ENCODE results near the gene KLHL2. TPM values are rescaled to one million over a fixed set of nuclear protein-coding genes. Genes with fewer than 3 reads are reported as not detected.

Gene KLHL2
- total and polyA plus RNA-seq, 2 experiments from 2014 or later = 7.1 to 14.8 TPM

GRCh38 chr4:165367040-165367439 is 159.7 kb downstream of the KLHL2 start:
- no peaks in the 10 kb centered on the region for H3K79me2 ChIP-seq (replicated peaks; ENCODE audit: insufficient read depth)
- no peaks in the 10 kb centered on the region for H3K27me3 ChIP-seq (ENCODE audit: insufficient read depth)
- H2AFZ ChIP-seq = no peak overlapping the region
- H3F3A ChIP-seq (replicated peaks; ENCODE audit: low read depth) = no peaks in the 10 kb centered on the region
- Mint-ChIP-seq H3K27ac (no peak overlapping the region), H3K27me3 (ENCODE audit: insufficient read depth, low read depth, poor library complexity) (no peaks in the 10 kb centered on the region), H3K36me3 (ENCODE audit: low read depth) (no peaks in the 10 kb centered on the region), H3K4me3 (no peak overlapping the region), H3K4me1 (peaks cover 16% of the 10 kb centered on the region), H3K9me3 (no peaks in the 10 kb centered on the region)
- no peak overlapping the region for H3K27ac ChIP-seq (ENCODE audit: low read depth)
- ATAC-seq (no peak), DNase-seq (ENCODE audit: low spot score) (no peak)
- H3K36me3 ChIP-seq (ENCODE audit: insufficient read depth) = no peaks in the 10 kb centered on the region
- TF ChIP-seq REST (IDR thresholded peaks at IDR 0.05; ENCODE audit: unreplicated experiment) = no peak
- no peak for TF ChIP-seq STAT1 (IDR thresholded peaks at IDR 0.05; ENCODE audit: unreplicated experiment)
- TF ChIP-seq CREB1 (CRISPR knock-in tag; IDR thresholded peaks at IDR 0.05; ENCODE audit: low read depth) = no peak
- no peak for TF ChIP-seq ZNF331 (CRISPR knock-in tag; IDR thresholded peaks at IDR 0.05; ENCODE audit: low read depth)
- TF ChIP-seq NANOG (IDR thresholded peaks at IDR 0.05; ENCODE audit: borderline replicate concordance) = no peak
- no peak for TF ChIP-seq EZH2phosphoT487 (IDR thresholded peaks at IDR 0.05; ENCODE audit: unreplicated experiment)
- TF ChIP-seq CTCF (conservative IDR thresholded peaks at IDR 0.05; ENCODE audit: low read depth in 2 of 2) = no peak
- TF ChIP-seq ZNF114 (CRISPR knock-in tag; IDR thresholded peaks at IDR 0.05) = no peak
- TF ChIP-seq, protein P1, sequence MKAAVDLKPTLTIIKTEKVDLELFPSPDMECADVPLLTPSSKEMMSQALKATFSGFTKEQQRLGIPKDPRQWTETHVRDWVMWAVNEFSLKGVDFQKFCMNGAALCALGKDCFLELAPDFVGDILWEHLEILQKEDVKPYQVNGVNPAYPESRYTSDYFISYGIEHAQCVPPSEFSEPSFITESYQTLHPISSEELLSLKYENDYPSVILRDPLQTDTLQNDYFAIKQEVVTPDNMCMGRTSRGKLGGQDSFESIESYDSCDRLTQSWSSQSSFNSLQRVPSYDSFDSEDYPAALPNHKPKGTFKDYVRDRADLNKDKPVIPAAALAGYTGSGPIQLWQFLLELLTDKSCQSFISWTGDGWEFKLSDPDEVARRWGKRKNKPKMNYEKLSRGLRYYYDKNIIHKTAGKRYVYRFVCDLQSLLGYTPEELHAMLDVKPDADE (IDR thresholded peaks at IDR 0.05) = no peak
- TF ChIP-seq EZH2 (IDR thresholded peaks at IDR 0.05; ENCODE audit: low read depth, unreplicated experiment) = no peak
- TF ChIP-seq, protein P2, sequence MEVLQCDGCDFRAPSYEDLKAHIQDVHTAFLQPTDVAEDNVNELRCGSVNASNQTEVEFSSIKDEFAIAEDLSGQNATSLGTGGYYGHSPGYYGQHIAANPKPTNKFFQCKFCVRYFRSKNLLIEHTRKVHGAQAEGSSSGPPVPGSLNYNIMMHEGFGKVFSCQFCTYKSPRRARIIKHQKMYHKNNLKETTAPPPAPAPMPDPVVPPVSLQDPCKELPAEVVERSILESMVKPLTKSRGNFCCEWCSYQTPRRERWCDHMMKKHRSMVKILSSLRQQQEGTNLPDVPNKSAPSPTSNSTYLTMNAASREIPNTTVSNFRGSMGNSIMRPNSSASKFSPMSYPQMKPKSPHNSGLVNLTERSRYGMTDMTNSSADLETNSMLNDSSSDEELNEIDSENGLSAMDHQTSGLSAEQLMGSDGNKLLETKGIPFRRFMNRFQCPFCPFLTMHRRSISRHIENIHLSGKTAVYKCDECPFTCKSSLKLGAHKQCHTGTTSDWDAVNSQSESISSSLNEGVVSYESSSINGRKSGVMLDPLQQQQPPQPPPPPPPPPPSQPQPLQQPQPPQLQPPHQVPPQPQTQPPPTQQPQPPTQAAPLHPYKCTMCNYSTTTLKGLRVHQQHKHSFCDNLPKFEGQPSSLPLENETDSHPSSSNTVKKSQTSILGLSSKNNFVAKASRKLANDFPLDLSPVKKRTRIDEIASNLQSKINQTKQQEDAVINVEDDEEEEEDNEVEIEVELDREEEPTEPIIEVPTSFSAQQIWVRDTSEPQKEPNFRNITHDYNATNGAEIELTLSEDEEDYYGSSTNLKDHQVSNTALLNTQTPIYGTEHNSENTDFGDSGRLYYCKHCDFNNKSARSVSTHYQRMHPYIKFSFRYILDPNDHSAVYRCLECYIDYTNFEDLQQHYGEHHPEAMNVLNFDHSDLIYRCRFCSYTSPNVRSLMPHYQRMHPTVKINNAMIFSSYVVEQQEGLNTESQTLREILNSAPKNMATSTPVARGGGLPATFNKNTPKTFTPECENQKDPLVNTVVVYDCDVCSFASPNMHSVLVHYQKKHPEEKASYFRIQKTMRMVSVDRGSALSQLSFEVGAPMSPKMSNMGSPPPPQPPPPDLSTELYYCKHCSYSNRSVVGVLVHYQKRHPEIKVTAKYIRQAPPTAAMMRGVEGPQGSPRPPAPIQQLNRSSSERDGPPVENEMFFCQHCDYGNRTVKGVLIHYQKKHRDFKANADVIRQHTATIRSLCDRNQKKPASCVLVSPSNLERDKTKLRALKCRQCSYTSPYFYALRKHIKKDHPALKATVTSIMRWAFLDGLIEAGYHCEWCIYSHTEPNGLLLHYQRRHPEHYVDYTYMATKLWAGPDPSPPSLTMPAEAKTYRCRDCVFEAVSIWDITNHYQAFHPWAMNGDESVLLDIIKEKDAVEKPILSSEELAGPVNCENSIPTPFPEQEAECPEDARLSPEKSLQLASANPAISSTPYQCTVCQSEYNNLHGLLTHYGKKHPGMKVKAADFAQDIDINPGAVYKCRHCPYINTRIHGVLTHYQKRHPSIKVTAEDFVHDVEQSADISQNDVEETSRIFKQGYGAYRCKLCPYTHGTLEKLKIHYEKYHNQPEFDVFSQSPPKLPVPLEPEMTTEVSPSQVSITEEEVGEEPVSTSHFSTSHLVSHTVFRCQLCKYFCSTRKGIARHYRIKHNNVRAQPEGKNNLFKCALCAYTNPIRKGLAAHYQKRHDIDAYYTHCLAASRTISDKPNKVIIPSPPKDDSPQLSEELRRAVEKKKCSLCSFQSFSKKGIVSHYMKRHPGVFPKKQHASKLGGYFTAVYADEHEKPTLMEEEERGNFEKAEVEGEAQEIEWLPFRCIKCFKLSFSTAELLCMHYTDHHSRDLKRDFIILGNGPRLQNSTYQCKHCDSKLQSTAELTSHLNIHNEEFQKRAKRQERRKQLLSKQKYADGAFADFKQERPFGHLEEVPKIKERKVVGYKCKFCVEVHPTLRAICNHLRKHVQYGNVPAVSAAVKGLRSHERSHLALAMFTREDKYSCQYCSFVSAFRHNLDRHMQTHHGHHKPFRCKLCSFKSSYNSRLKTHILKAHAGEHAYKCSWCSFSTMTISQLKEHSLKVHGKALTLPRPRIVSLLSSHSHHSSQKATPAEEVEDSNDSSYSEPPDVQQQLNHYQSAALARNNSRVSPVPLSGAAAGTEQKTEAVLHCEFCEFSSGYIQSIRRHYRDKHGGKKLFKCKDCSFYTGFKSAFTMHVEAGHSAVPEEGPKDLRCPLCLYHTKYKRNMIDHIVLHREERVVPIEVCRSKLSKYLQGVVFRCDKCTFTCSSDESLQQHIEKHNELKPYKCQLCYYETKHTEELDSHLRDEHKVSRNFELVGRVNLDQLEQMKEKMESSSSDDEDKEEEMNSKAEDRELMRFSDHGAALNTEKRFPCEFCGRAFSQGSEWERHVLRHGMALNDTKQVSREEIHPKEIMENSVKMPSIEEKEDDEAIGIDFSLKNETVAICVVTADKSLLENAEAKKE (CRISPR knock-in tag; IDR thresholded peaks at IDR 0.05) = no peak
- TF ChIP-seq JUNB (IDR thresholded peaks at IDR 0.05; ENCODE audit: unreplicated experiment) = no peak
- TF ChIP-seq POLR2AphosphoS5 (IDR thresholded peaks at IDR 0.05; ENCODE audit: low read depth) = no peak
- H3K4me2 ChIP-seq = no peak overlapping the region
- H3K9me2 ChIP-seq (ENCODE audit: insufficient read depth) = no peaks in the 10 kb centered on the region; the same call in 1 of the 2 replicates
- H3K4me1 ChIP-seq (ENCODE audit: insufficient read depth) = peaks cover 12% of the 10 kb centered on the region
- H4K20me1 ChIP-seq (replicated peaks; ENCODE audit: insufficient read depth) = no peaks in the 10 kb centered on the region
- H3K4me3 ChIP-seq = no peak overlapping the region

Measured in GM23338 (cell line).